Heart left ventricle (tissue), 13 donors: ENCODE measurements around the gene ZFAND4.

ENCODE experiments used
- POLR2A ChIP-seq, 2 donors: fragments of 450-650 bp; IDR thresholded peaks; one replicate each; pipeline ENCODE4 v1.6.1; 2017; ENCODE audit warnings: antibody characterized with exemption in 2 of 2, mild to moderate bottlenecking in 2 of 2, moderate library complexity in 2 of 2
- TF ChIP-seq, protein P1 (sequence below), 12 donors: fragments of 200-600 bp; sonication (generic) in 4 of 12; IDR thresholded peaks; one replicate each; pipeline versions ENCODE4 v1.5.0 to v1.8.0; 2018 to 2022; ENCODE audit warnings: antibody characterized with exemption in 12 of 12, mild to moderate bottlenecking in 5 of 12
- donor health status: ischemic (EF 13 %, LVEDD 7.1; RV severe dilation, severe dysfunction).
- donor health status: DM: no; HTN: yes; CAD: no.
- donor health status: DM: no; HTN: no; CAD: no.
- donor health status: ischemic (EF 25% LVEDD 6.9; RV normal size, moderate dysfunction).
- donor health status: ischemic (EF 25% LVEDD 5.7; RV mildly dilated, moderate dysfunction).
- donor health status: ischemic (EF 35%, LVEDD 5.7; RV mildly dilated, moderate dysfunction).
- donor health status: nonischemic (EF 11% LVEDD 7.7; RV severe dilation, severe dysfunction).
- donor health status: DM: yes; HTN: yes; CAD: no.
- donor health status: PGD.
- donor health status: ischemic (EF 29% LVEDD 5.4; RV normal size, mild dysfunction).
- donor health status: nonischemic (EF 23%, LVEDD 6.1; RV moderate dilation, normal function).

GRCh38 chr10:45578384-45578971 is 94.1 kb downstream of the ZFAND4 start:
- TF ChIP-seq, protein P1, sequence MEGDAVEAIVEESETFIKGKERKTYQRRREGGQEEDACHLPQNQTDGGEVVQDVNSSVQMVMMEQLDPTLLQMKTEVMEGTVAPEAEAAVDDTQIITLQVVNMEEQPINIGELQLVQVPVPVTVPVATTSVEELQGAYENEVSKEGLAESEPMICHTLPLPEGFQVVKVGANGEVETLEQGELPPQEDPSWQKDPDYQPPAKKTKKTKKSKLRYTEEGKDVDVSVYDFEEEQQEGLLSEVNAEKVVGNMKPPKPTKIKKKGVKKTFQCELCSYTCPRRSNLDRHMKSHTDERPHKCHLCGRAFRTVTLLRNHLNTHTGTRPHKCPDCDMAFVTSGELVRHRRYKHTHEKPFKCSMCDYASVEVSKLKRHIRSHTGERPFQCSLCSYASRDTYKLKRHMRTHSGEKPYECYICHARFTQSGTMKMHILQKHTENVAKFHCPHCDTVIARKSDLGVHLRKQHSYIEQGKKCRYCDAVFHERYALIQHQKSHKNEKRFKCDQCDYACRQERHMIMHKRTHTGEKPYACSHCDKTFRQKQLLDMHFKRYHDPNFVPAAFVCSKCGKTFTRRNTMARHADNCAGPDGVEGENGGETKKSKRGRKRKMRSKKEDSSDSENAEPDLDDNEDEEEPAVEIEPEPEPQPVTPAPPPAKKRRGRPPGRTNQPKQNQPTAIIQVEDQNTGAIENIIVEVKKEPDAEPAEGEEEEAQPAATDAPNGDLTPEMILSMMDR (IDR thresholded peaks at IDR 0.05): no peak
- no peak for TF ChIP-seq POLR2A (IDR thresholded peaks at IDR 0.05)
